Neural cell (in vitro differentiated cells): ENCODE data around the gene ZNF853. TPM values are rescaled to one million over a fixed set of nuclear protein-coding genes. Genes with fewer than 3 reads are reported as not detected.

Experiments used
- H2AFZ ChIP-seq: fragments of 200-600, 300-800 bp; sonication (generic), shearing (Covaris generic); 2 replicates; pipeline ENCODE4 v1.6.0; 2014; ENCODE audit warnings: low read depth, mild to moderate bottlenecking, antibody characterized with exemption, low read length, moderate library complexity
- H3F3A ChIP-seq: fragments of 200-600 bp; shearing (Covaris generic); 2 replicates; pipeline ENCODE4 v1.6.1; 2016; ENCODE audit warnings: mild to moderate bottlenecking, moderate library complexity, mixed read lengths, antibody characterized with exemption, low read length; ENCODE audit not compliant: insufficient read depth, poor library complexity, severe bottlenecking
- H3K27ac ChIP-seq: fragments of 200-600, 300-800 bp; sonication (generic), shearing (Covaris generic); 2 replicates; pipeline ENCODE4 v1.5.1; 2014; ENCODE audit warnings: mild to moderate bottlenecking, low read length, moderate library complexity
- H3K27me3 ChIP-seq: fragments of 300-800, 200-600 bp; sonication (generic), shearing (Covaris generic); 2 replicates; pipeline ENCODE4 v1.6.0; 2014; ENCODE audit warnings: mild to moderate bottlenecking, low read depth, low read length, moderate library complexity; ENCODE audit not compliant: insufficient read depth
- H3K36me3 ChIP-seq: fragments of 300-800, 200-600 bp; sonication (generic), shearing (Covaris generic); 2 replicates; pipeline ENCODE4 v1.5.1; 2014; ENCODE audit warnings: mild to moderate bottlenecking, antibody characterized with exemption, low read length, moderate library complexity; ENCODE audit not compliant: insufficient read depth
- H3K4me2 ChIP-seq: fragments of 300-800, 200-600 bp; sonication (generic), shearing (Covaris generic); 2 replicates; pipeline ENCODE4 v1.6.0; 2014; ENCODE audit warnings: mild to moderate bottlenecking, low read length
- H3K4me3 ChIP-seq: fragments of 300-800, 200-600 bp; sonication (generic), shearing (Covaris generic); 2 replicates; pipeline ENCODE4 v1.5.1; 2014; ENCODE audit warnings: mild to moderate bottlenecking, low read length, moderate library complexity
- H3K79me2 ChIP-seq: fragments of 200-600 bp; shearing (Covaris generic); replicated peaks from 2 replicates; pipeline ENCODE4 v1.6.0; 2014; ENCODE audit warnings: mild to moderate bottlenecking, low read length, moderate library complexity; ENCODE audit not compliant: insufficient read depth
- H3K9ac ChIP-seq: fragments of 300-800, 200-600 bp; sonication (generic), shearing (Covaris generic); 2 replicates; pipeline ENCODE4 v1.6.1; 2016; ENCODE audit warnings: mild to moderate bottlenecking, low read length, mixed read lengths
- H3K9me2 ChIP-seq: fragments of 200-600 bp; shearing (Covaris generic); 2 replicates; pipeline ENCODE4 v1.6.1; 2016; ENCODE audit warnings: mild to moderate bottlenecking, low read length, mixed read lengths; ENCODE audit not compliant: insufficient read depth
- H3K9me3 ChIP-seq: fragments of 200-600, 300-800 bp; sonication (generic), shearing (Covaris generic); 2 replicates; pipeline ENCODE4 v1.6.1; 2016; ENCODE audit warnings: mild to moderate bottlenecking, mixed run types, low read length, moderate library complexity, mixed read lengths
- H4K20me1 ChIP-seq: fragments of 200-600 bp; shearing (Covaris generic); 2 replicates; pipeline ENCODE4 v1.6.1; 2016; ENCODE audit warnings: mild to moderate bottlenecking, mixed run types; ENCODE audit not compliant: insufficient read depth
- CTCF ChIP-seq: fragments of 450-650 bp; IDR thresholded peaks from 2 replicates; pipeline ENCODE4 v1.5.1; 2014; ENCODE audit warnings: antibody characterized with exemption, mild to moderate bottlenecking, moderate library complexity; ENCODE audit not compliant: poor library complexity, severe bottlenecking
- EP300 ChIP-seq: fragments of 450-650 bp; conservative IDR thresholded peaks from 2 replicates; pipeline ENCODE4 v1.6.1; 2014; ENCODE audit warnings: antibody characterized with exemption, mild to moderate bottlenecking, moderate library complexity; ENCODE audit not compliant: poor library complexity, severe bottlenecking
- EZH2 ChIP-seq: fragments of 200-600, 300-800 bp; shearing (Covaris generic), sonication (generic); IDR thresholded peaks from 2 replicates; pipeline ENCODE4 v1.6.1; 2014; ENCODE audit warnings: antibody characterized with exemption, low read length, borderline replicate concordance, mild to moderate bottlenecking; ENCODE audit not compliant: insufficient read depth, poor library complexity, severe bottlenecking
- MXI1 ChIP-seq: fragments of 450-650 bp; conservative IDR thresholded peaks from 2 replicates; pipeline ENCODE4 v1.6.1; 2014; ENCODE audit warnings: antibody characterized with exemption, mild to moderate bottlenecking; ENCODE audit not compliant: poor library complexity, severe bottlenecking
- POLR2AphosphoS5 ChIP-seq: IDR thresholded peaks from 2 replicates; pipeline ENCODE4 v1.6.1; 2012
- RAD21 ChIP-seq: fragments of 450-650 bp; conservative IDR thresholded peaks from 2 replicates; pipeline ENCODE4 v1.6.1; 2014; ENCODE audit warnings: antibody characterized with exemption, mild to moderate bottlenecking, moderate library complexity
- REST ChIP-seq: IDR thresholded peaks from 2 replicates; pipeline ENCODE4 v1.6.1; 2012; ENCODE audit warnings: borderline replicate concordance
- SMC3 ChIP-seq: fragments of 450-650 bp; conservative IDR thresholded peaks from 2 replicates; pipeline ENCODE4 v1.6.1; 2014; ENCODE audit warnings: antibody characterized with exemption, mild to moderate bottlenecking, moderate library complexity; ENCODE audit not compliant: poor library complexity
- TAF1 ChIP-seq: IDR thresholded peaks from 2 replicates; pipeline ENCODE4 v1.6.1; 2012; ENCODE audit warnings: low read depth
- polyA plus RNA-seq: library from polyadenylated mRNA; depleted of rRNA; stranded (reverse); fragments of >200 nt; gene quantifications from 2 replicates; pipeline ENCODE4 v1.2.3, GENCODE V29; 2014

Gene ZNF853
- polyA plus RNA-seq, 1 donor from 2014 or later: 8.7 TPM

GRCh38 chr7:6650521-6651011 lies 35.2 kb downstream of the ZNF853 start:
- Histone ChIP-seq H3K79me2 (no peaks in the 10 kb centered on the region), H3K9me3 (peaks cover 9% of the 10 kb centered on the region), H3F3A (no peaks in the 10 kb centered on the region), H3K9ac (no peak overlapping the region), H3K36me3 (peaks cover 25% of the 10 kb centered on the region), H3K27ac (no peak overlapping the region), H3K4me3 (no peak overlapping the region), H2AFZ (no peak overlapping the region), H3K9me2 (no peaks in the 10 kb centered on the region), H4K20me1 (no peaks in the 10 kb centered on the region), H3K4me2 (no peak overlapping the region), H3K27me3 (no peaks in the 10 kb centered on the region)
- no peak for TF ChIP-seq RAD21
- TF ChIP-seq POLR2AphosphoS5: no peak
- no peak for TF ChIP-seq SMC3
- TF ChIP-seq REST: no peak
- TF ChIP-seq TAF1: no peak
- no peak for TF ChIP-seq MXI1
- no peak for TF ChIP-seq CTCF

- Histone ChIP-seq H3K4me2 (no peak overlapping the region), H3F3A (no peaks in the 10 kb centered on the region), H3K9ac (no peak overlapping the region), H3K9me3 (peaks cover 9% of the 10 kb centered on the region), H2AFZ (no peak overlapping the region), H3K36me3 (peaks cover 29% of the 10 kb centered on the region), H3K4me3 (no peak overlapping the region), H3K27ac (no peak overlapping the region), H4K20me1 (no peaks in the 10 kb centered on the region), H3K9me2 (no peaks in the 10 kb centered on the region), H3K79me2 (no peaks in the 10 kb centered on the region), H3K27me3 (no peaks in the 10 kb centered on the region)
- TF ChIP-seq POLR2AphosphoS5: no peak
- no peak for TF ChIP-seq REST
- TF ChIP-seq MXI1: no peak
- no peak for TF ChIP-seq EZH2
- no peak for TF ChIP-seq SMC3
- TF ChIP-seq RAD21: no peak
- no peak for TF ChIP-seq CTCF
- no peak for TF ChIP-seq TAF1
- no peak for TF ChIP-seq EP300
These were observed 36.5 kb downstream of the ZNF853 start for GRCh38 chr7:6651851-6652445.
